DND-41 (cell line): ENCODE measurements around the gene OSTC.

Experiments used
- ATAC-seq: fragments of 200-7000 bp; cut with Tn5 transposase; 3 replicates; pipeline ENCODE4 v1.9.1; 2021; ENCODE audit warnings: low read depth; ENCODE audit not compliant: insufficient read depth
- DNase-seq: peaks from one replicate; pipeline ENCODE4 v3.0.0-alpha.2; 2020
- H2AFZ ChIP-seq: 2 replicates; pipeline ENCODE4 v1.6.0; 2012; ENCODE audit warnings: low read depth, low read length
- H3K27ac ChIP-seq: 2 replicates; pipeline ENCODE4 v1.5.1; 2012; ENCODE audit warnings: low read length, inconsistent platforms
- H3K27me3 ChIP-seq: fragments of 200-600 bp; sonication (generic); 2 replicates; pipeline ENCODE4 v1.6.0; 2012; ENCODE audit warnings: low read length, mild to moderate bottlenecking, inconsistent platforms; ENCODE audit not compliant: insufficient read depth, poor library complexity
- H3K36me3 ChIP-seq: 2 replicates; pipeline ENCODE4 v1.5.1; 2012; ENCODE audit warnings: low read length, inconsistent platforms; ENCODE audit not compliant: insufficient read depth
- H3K4me1 ChIP-seq: 2 replicates; pipeline ENCODE4 v1.5.1; 2012; ENCODE audit warnings: mild to moderate bottlenecking, low read length; ENCODE audit not compliant: insufficient read depth
- H3K4me2 ChIP-seq: 2 replicates; pipeline ENCODE4 v1.6.0; 2012; ENCODE audit warnings: mild to moderate bottlenecking, moderate library complexity, low read length, inconsistent platforms; ENCODE audit not compliant: insufficient read depth
- H3K4me3 ChIP-seq, 2 experiments: fragments of 200-600 bp in 1 of 2; shearing (Covaris generic) in 1 of 2; 2 replicates each; pipeline ENCODE4 v1.5.1; 2012 to 2016; ENCODE audit warnings: inconsistent platforms in 2 of 2, low read length in 2 of 2, mild to moderate bottlenecking in 2 of 2, low read depth in 1 of 2, moderate library complexity in 1 of 2
- H3K79me2 ChIP-seq: 2 replicates; pipeline ENCODE4 v1.6.0; 2012; ENCODE audit warnings: low read length, inconsistent platforms; ENCODE audit not compliant: insufficient read depth
- H3K9ac ChIP-seq: 2 replicates; pipeline ENCODE4 v1.6.0; 2012; ENCODE audit warnings: low read depth, mild to moderate bottlenecking, inconsistent platforms, low read length, moderate library complexity
- H3K9me3 ChIP-seq: 2 replicates; pipeline ENCODE4 v1.5.1; 2012; ENCODE audit warnings: low read length, moderate library complexity, mild to moderate bottlenecking, inconsistent platforms; ENCODE audit not compliant: insufficient read depth, severe bottlenecking
- H4K20me1 ChIP-seq: 2 replicates; pipeline ENCODE4 v1.6.0; 2012; ENCODE audit warnings: low read length; ENCODE audit not compliant: insufficient read depth
- EZH2 ChIP-seq: IDR thresholded peaks from 3 replicates; pipeline ENCODE4 v1.6.1; 2012; ENCODE audit warnings: borderline replicate concordance, low read depth, mild to moderate bottlenecking, moderate library complexity, low read length, inconsistent platforms; ENCODE audit not compliant: severe bottlenecking
- TF ChIP-seq, protein P1 (sequence below): IDR thresholded peaks from 2 replicates; pipeline ENCODE4 v1.5.1; 2012; ENCODE audit warnings: borderline replicate concordance, low read length, moderate library complexity, mild to moderate bottlenecking; ENCODE audit not compliant: poor library complexity, severe bottlenecking; ENCODE audit errors: extremely low read depth

OSTC gene

GRCh38 chr4:108620933-108621905, 29.2 kb upstream of the OSTC start:
- peaks cover 7% of the 10 kb centered on the region for H3K9me3 ChIP-seq
- no peak for DNase-seq
- H3K4me1 ChIP-seq, result peaks cover 51% of the 10 kb centered on the region
- H3K9ac ChIP-seq, result peak overlapping the region; percentile 62
- H3K27me3 ChIP-seq, result no peaks in the 10 kb centered on the region
- peaks cover 47% of the 10 kb centered on the region for H4K20me1 ChIP-seq
- H3K4me3 ChIP-seq, result peak overlapping the region; percentile 50 to 70
- H3K27ac ChIP-seq, result peak overlapping the region; percentile 79
- peaks cover 78% of the 10 kb centered on the region for H3K79me2 ChIP-seq
- H3K36me3 ChIP-seq, result peaks cover 65% of the 10 kb centered on the region
- peak overlapping the region; percentile 65 for H3K4me2 ChIP-seq
- no peak for ATAC-seq
- peak overlapping the region; percentile 65 for H2AFZ ChIP-seq
- no peak for TF ChIP-seq EZH2
- TF ChIP-seq, protein P1, sequence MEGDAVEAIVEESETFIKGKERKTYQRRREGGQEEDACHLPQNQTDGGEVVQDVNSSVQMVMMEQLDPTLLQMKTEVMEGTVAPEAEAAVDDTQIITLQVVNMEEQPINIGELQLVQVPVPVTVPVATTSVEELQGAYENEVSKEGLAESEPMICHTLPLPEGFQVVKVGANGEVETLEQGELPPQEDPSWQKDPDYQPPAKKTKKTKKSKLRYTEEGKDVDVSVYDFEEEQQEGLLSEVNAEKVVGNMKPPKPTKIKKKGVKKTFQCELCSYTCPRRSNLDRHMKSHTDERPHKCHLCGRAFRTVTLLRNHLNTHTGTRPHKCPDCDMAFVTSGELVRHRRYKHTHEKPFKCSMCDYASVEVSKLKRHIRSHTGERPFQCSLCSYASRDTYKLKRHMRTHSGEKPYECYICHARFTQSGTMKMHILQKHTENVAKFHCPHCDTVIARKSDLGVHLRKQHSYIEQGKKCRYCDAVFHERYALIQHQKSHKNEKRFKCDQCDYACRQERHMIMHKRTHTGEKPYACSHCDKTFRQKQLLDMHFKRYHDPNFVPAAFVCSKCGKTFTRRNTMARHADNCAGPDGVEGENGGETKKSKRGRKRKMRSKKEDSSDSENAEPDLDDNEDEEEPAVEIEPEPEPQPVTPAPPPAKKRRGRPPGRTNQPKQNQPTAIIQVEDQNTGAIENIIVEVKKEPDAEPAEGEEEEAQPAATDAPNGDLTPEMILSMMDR, result no peak

DNA sequence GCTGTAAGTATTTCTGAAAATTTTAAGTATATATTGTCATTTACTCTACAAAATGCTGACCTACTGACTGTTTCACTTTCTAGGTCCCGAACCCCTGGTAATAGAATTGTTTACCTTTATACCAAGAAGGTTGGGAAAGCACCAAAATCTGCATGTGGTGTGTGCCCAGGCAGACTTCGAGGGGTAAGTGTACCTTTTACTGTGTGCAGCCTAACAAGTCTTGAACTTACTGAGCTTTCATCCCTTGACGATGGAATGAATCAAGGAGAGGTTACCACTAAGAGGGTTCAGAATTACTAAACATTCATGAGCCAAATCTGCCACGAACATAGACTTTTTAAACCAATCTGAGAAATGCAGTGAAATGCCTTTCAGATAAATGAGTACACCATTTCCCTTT, 28.4 kb upstream of the OSTC start:
- peaks cover 47% of the 10 kb centered on the region for H4K20me1 ChIP-seq
- no peak for ATAC-seq
- H3K9me3 ChIP-seq, result peaks cover 1% of the 10 kb centered on the region
- H3K4me1 ChIP-seq, result peaks cover 51% of the 10 kb centered on the region
- H2AFZ ChIP-seq, result no peak overlapping the region
- DNase-seq, result no peak
- H3K27me3 ChIP-seq, result no peaks in the 10 kb centered on the region
- H3K9ac ChIP-seq, result peak overlapping the region; percentile 62
- H3K4me2 ChIP-seq, result peak overlapping the region; percentile 65
- H3K36me3 ChIP-seq, result peaks cover 65% of the 10 kb centered on the region
- peaks cover 79% of the 10 kb centered on the region for H3K79me2 ChIP-seq
- peak overlapping the region; percentile 36; the same call in 1 of the 2 replicates for H3K27ac ChIP-seq
- TF ChIP-seq EZH2, result no peak
- TF ChIP-seq, protein P1, result no peak
- H3K4me3 ChIP-seq, result peak overlapping the region; percentile 50 to 70; a peak in 3 of 4 replicates

DNA sequence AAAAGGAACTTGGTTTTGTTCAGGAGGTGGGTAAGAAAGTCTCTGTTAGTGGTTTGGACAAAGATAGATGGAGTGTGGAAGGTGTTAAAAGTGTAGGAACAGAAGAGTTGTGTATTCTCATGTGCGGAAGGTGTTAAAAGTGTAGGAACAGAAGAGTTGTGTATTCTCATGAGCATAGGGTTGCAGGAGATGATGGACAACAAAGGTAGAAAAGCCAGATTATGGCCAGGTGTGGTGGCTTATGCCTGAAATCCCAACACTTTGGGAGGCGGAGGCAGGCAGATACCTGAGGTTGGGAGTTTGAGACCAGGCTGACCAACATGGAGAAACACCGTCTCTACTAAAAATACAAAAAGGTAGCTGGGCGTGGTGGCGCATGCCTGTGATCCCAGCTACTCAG, 27.6 kb upstream of the OSTC start:
- peaks cover 76% of the 10 kb centered on the region for H3K79me2 ChIP-seq
- TF ChIP-seq, protein P1, result no peak
- TF ChIP-seq EZH2, result no peak
- H3K27me3 ChIP-seq, result no peaks in the 10 kb centered on the region
- ATAC-seq (no peak), DNase-seq (no peak)
- H4K20me1 ChIP-seq, result peaks cover 47% of the 10 kb centered on the region
- peaks cover 51% of the 10 kb centered on the region for H3K4me1 ChIP-seq
- H3K36me3 ChIP-seq, result peaks cover 72% of the 10 kb centered on the region
- H2AFZ ChIP-seq, result no peak overlapping the region
- no peak overlapping the region for H3K9ac ChIP-seq
- no peak overlapping the region for H3K27ac ChIP-seq
- peak overlapping the region in 1 of 2 experiments; percentile 70; a peak in 2 of 4 replicates for H3K4me3 ChIP-seq
- peak overlapping the region; percentile 65 for H3K4me2 ChIP-seq
- no peaks in the 10 kb centered on the region for H3K9me3 ChIP-seq
